OCI-LY7 (cell line): ENCODE measurements around the gene CCDC190. TPM values are rescaled to one million over a fixed set of nuclear protein-coding genes. Genes with fewer than 3 reads are reported as not detected.

Experiments used
- BruUV-seq: library from RNA; stranded (reverse); fragments of 400-500 nt; replicated peaks from 2 replicates; lab custom pipeline; 2021; lab: Mats Ljungman, UMichigan
- CTCF ChIA-PET: fragments of 300-600 bp; sonication (Branson Sonifier 250); formaldehyde crosslinking; loops from one replicate; lab custom pipeline; 2022; ENCODE audit warnings: antibody characterized with exemption; ENCODE audit not compliant: unreplicated experiment; lab: Charles Lee
- POLR2A ChIA-PET: fragments of 300-600 bp; sonication (Branson Sonifier 250); formaldehyde crosslinking; loops from one replicate; lab custom pipeline; 2022; ENCODE audit warnings: antibody characterized with exemption; lab: Charles Lee
- DNase-seq: peaks from one replicate; pipeline ENCODE4 v3.0.0-alpha.2; 2015; ENCODE audit warnings: low spot score
- H2AFZ ChIP-seq: fragments of 200-600 bp; sonication (generic), shearing (Covaris generic); 2 replicates; pipeline ENCODE4 v1.6.1; 2014; ENCODE audit warnings: mild to moderate bottlenecking, antibody characterized with exemption, low read length, moderate library complexity
- H3K27ac ChIP-seq: fragments of 200-600 bp; sonication (generic); 2 replicates; pipeline ENCODE4 v1.5.1; 2014; ENCODE audit warnings: mixed run types, low read depth, mild to moderate bottlenecking, moderate library complexity, low read length, inconsistent platforms; ENCODE audit not compliant: poor library complexity, severe bottlenecking
- H3K36me3 ChIP-seq: fragments of 200-600 bp; sonication (generic); 2 replicates; pipeline ENCODE4 v1.6.1; 2014; ENCODE audit warnings: mild to moderate bottlenecking, antibody characterized with exemption, low read length, moderate library complexity, mixed read lengths; ENCODE audit not compliant: insufficient read depth
- H3K4me1 ChIP-seq: fragments of 200-600 bp; sonication (generic); 2 replicates; pipeline ENCODE4 v1.5.1; 2014; ENCODE audit warnings: mild to moderate bottlenecking, low read length; ENCODE audit not compliant: insufficient read depth, poor library complexity, severe bottlenecking
- H3K4me2 ChIP-seq: fragments of 200-600 bp; sonication (generic); 2 replicates; pipeline ENCODE4 v1.6.1; 2014; ENCODE audit warnings: mild to moderate bottlenecking, low read length
- H3K4me3 ChIP-seq: fragments of 200-600 bp; sonication (generic); 2 replicates; pipeline ENCODE4 v1.5.1; 2014; ENCODE audit warnings: mild to moderate bottlenecking, low read depth, low read length; ENCODE audit not compliant: poor library complexity, severe bottlenecking
- H3K79me2 ChIP-seq: fragments of 200-600 bp; sonication (generic); 2 replicates; pipeline ENCODE4 v1.6.1; 2016; ENCODE audit warnings: low read depth, mild to moderate bottlenecking, low read length, moderate library complexity, mixed read lengths; ENCODE audit not compliant: insufficient read depth
- H3K9me2 ChIP-seq: fragments of 200-600 bp; sonication (generic); 2 replicates; pipeline ENCODE4 v1.6.1; 2016; ENCODE audit warnings: mild to moderate bottlenecking, low read length, mixed read lengths; ENCODE audit not compliant: insufficient read depth
- H3K9me3 ChIP-seq: fragments of 200-600 bp; sonication (generic); 2 replicates; pipeline ENCODE4 v1.6.1; 2014; ENCODE audit warnings: mild to moderate bottlenecking, mixed run types, low read length, mixed read lengths
- H4K20me1 ChIP-seq: fragments of 200-600 bp; sonication (generic); 2 replicates; pipeline ENCODE4 v1.6.1; 2014; ENCODE audit warnings: mild to moderate bottlenecking, antibody characterized with exemption, low read length, moderate library complexity, mixed read lengths; ENCODE audit not compliant: insufficient read depth
- CTCF ChIP-seq: fragments of 200-600 bp; sonication (generic); conservative IDR thresholded peaks from 2 replicates; pipeline ENCODE4 v1.5.1; 2014; ENCODE audit warnings: mild to moderate bottlenecking, antibody characterized with exemption, low read length, moderate library complexity, mixed read lengths
- EZH2phosphoT487 ChIP-seq: fragments of 200-600 bp; sonication (generic); IDR thresholded peaks from 2 replicates; pipeline ENCODE4 v1.6.1; 2018; ENCODE audit warnings: low read depth, borderline replicate concordance, mild to moderate bottlenecking, mixed run types, antibody characterized with exemption, low read length, moderate library complexity, mixed read lengths
- intact Hi-C: fragments of 100-400 bp; cut with micrococcal nuclease; formaldehyde crosslinking; loops from one replicate; pipeline ENCODE4 v1.10.0; 2022; ENCODE audit not compliant: unreplicated experiment
- total RNA-seq, 2 experiments: library from RNA; depleted of rRNA in 1 of 2; stranded (reverse); fragments of >200 nt in 1 of 2; shearing (Covaris generic) in 1 of 2; gene quantifications; 2 replicates each; pipeline ENCODE4 v1.2.3, GENCODE V29; 2014 to 2022

The CCDC190 gene
- total RNA-seq, 2 experiments from 2014 or later = not detected

DNA sequence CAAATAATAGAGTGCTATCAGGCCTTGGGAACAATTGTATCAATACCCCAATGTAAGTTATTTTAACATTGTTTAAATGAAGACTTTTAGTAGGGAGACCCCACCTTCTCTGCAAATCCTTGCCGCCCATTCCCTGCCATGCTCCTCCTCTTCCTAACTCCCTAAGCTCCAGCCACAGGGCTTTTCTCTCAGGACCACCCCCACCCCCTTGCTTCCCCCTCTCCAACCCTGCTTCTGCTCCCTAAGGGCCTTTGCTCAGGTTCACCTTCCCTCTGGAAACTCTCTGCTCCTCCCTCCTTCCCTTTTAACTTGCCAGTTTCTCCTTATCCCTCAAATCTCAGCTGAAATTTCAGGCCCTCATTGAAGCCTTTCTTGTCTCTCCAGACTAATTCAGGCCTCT is 16.8 kb downstream of the CCDC190 start:
- no peak overlapping the region for H2AFZ ChIP-seq
- no peak overlapping the region for H3K4me3 ChIP-seq
- H4K20me1 ChIP-seq = no peaks in the 10 kb centered on the region
- no peak for DNase-seq
- ChIA-PET CTCF (no interaction called here), POLR2A (no interaction called here)
- no peaks in the 10 kb centered on the region for H3K9me3 ChIP-seq
- H3K36me3 ChIP-seq = no peaks in the 10 kb centered on the region
- H3K79me2 ChIP-seq = no peaks in the 10 kb centered on the region
- no peaks in the 10 kb centered on the region for H3K9me2 ChIP-seq
- intact Hi-C loops = no loop called here
- H3K27ac ChIP-seq = no peak overlapping the region
- BruUV-seq = no TSS peak
- H3K4me2 ChIP-seq = no peak overlapping the region
- no peak for TF ChIP-seq CTCF
- TF ChIP-seq EZH2phosphoT487 = no peak
- H3K4me1 ChIP-seq = no peaks in the 10 kb centered on the region

DNA sequence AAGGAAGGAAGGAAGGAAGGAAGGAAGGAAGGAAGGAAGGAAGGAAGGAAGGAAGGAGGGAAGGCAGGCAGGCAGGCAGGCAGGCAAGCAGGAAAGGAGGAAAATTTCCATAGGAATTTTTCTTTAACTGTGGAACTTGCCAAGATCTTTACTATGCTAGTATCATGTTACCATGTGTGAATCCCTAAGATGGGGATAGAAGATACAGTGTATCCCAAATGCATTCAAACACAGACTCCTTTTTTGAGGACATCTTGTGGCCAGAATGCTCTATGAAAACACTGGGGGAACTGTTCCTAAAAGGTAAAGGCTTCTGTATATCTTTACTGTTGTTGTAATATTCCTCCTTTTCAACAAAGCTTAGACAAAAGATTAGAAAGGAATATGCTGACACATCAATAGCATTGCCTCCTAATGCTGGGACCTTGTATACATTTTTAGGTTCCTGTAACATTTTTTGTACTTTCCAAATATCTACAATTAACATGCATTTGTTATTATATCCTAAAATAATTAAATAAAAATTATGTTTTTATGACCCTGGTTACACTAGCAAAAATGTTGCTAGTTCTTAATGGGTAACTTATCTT is 20.6 kb downstream of the CCDC190 start:
- no peak overlapping the region for H3K4me2 ChIP-seq
- no peaks in the 10 kb centered on the region for H4K20me1 ChIP-seq
- H3K79me2 ChIP-seq = no peaks in the 10 kb centered on the region
- CTCF ChIA-PET = no interaction called here
- DNase-seq = no peak
- no peak overlapping the region for H3K27ac ChIP-seq
- no peaks in the 10 kb centered on the region for H3K36me3 ChIP-seq
- no peak overlapping the region for H3K4me3 ChIP-seq
- H3K9me2 ChIP-seq = no peaks in the 10 kb centered on the region
- no peak overlapping the region for H2AFZ ChIP-seq
- POLR2A ChIA-PET = no interaction called here
- no peak for TF ChIP-seq EZH2phosphoT487
- no peak for TF ChIP-seq CTCF
- no TSS peak for BruUV-seq
- H3K9me3 ChIP-seq = no peaks in the 10 kb centered on the region; the same call in 1 of the 2 replicates
- intact Hi-C loops = no loop called here
- H3K4me1 ChIP-seq = no peaks in the 10 kb centered on the region

DNA sequence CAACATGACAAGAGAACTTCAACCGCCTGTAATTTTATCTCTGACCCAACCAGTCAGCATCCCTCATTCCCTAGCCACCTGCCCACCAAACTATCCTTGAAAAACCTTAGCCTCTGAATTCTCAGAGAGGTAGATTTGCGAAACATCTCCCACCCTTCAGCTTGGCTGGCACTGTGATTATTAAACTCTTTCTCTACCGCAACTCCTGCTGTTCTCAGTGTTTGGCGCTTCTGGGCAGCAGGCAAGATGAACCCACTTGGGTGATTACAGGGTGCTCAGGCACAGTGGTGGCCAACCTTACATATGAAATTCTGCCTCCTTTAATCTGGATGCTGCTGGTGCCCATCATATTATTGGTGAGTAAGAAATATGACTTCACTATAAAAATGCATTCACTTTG is 22.1 kb downstream of the CCDC190 start:
- DNase-seq = no peak
- H3K4me2 ChIP-seq = no peak overlapping the region
- CTCF ChIA-PET = no interaction called here
- no peaks in the 10 kb centered on the region for H3K4me1 ChIP-seq
- POLR2A ChIA-PET = no interaction called here
- TF ChIP-seq EZH2phosphoT487 = no peak
- H3K36me3 ChIP-seq = no peaks in the 10 kb centered on the region
- H3K9me3 ChIP-seq = no peaks in the 10 kb centered on the region; the same call in 1 of the 2 replicates
- no peak overlapping the region for H3K27ac ChIP-seq
- H3K9me2 ChIP-seq = no peaks in the 10 kb centered on the region
- no peaks in the 10 kb centered on the region for H3K79me2 ChIP-seq
- H3K4me3 ChIP-seq = no peak overlapping the region
- intact Hi-C loops = no loop called here
- H4K20me1 ChIP-seq = no peaks in the 10 kb centered on the region
- no peak overlapping the region for H2AFZ ChIP-seq
- no TSS peak for BruUV-seq
